H9 (cell line): ENCODE measurements around the gene WDFY1. TPM values are rescaled to one million over a fixed set of nuclear protein-coding genes. Genes with fewer than 3 reads are reported as not detected.

Experiments
- DNase-seq: peaks from one replicate; pipeline ENCODE4 v3.0.0-alpha.2; 2017
- H2AFZ ChIP-seq: one replicate; pipeline ENCODE4 v1.6.1; 2013; ENCODE audit warnings: mild to moderate bottlenecking, low read length, control low read depth, moderate library complexity
- H2AK5ac ChIP-seq: 2 replicates; pipeline ENCODE4 v1.6.1; 2013; ENCODE audit warnings: low read length, control low read depth, mixed read lengths; ENCODE audit not compliant: insufficient read length
- H2BK120ac ChIP-seq: one replicate; pipeline ENCODE4 v1.6.1; 2013; ENCODE audit warnings: low read depth, mild to moderate bottlenecking, low read length, control low read depth, inconsistent platforms; ENCODE audit not compliant: poor library complexity, severe bottlenecking
- H2BK12ac ChIP-seq: 2 replicates; pipeline ENCODE4 v1.6.1; 2013; ENCODE audit warnings: low read length, control low read depth, mixed read lengths, low read depth; ENCODE audit not compliant: insufficient read length
- H2BK15ac ChIP-seq: 2 replicates; pipeline ENCODE4 v1.6.1; 2013; ENCODE audit warnings: low read depth, low read length, control low read depth
- H2BK20ac ChIP-seq: one replicate; pipeline ENCODE4 v1.6.1; 2013; ENCODE audit warnings: low read depth, mild to moderate bottlenecking, low read length, control low read depth, inconsistent platforms; ENCODE audit not compliant: poor library complexity, severe bottlenecking
- H2BK5ac ChIP-seq: 2 replicates; pipeline ENCODE4 v1.6.1; 2013; ENCODE audit warnings: low read length, control low read depth, mixed read lengths; ENCODE audit not compliant: insufficient read length
- H3K14ac ChIP-seq: 2 replicates; pipeline ENCODE4 v1.6.1; 2013; ENCODE audit warnings: low read length, control low read depth; ENCODE audit not compliant: insufficient read depth
- H3K18ac ChIP-seq: 2 replicates; pipeline ENCODE4 v1.6.1; 2013; ENCODE audit warnings: low read depth, mild to moderate bottlenecking, mixed read lengths, low read length, control low read depth; ENCODE audit not compliant: insufficient read length
- H3K23ac ChIP-seq: 2 replicates; pipeline ENCODE4 v1.6.1; 2013; ENCODE audit warnings: low read length, control low read depth, mixed read lengths, low read depth; ENCODE audit not compliant: insufficient read length
- H3K23me2 ChIP-seq: 2 replicates; pipeline ENCODE4 v1.6.1; 2013; ENCODE audit warnings: low read depth, mild to moderate bottlenecking, mixed read lengths, low read length, control low read depth; ENCODE audit not compliant: insufficient read length, poor library complexity, severe bottlenecking
- H3K27ac ChIP-seq: 2 replicates; pipeline ENCODE4 v1.5.1; 2013; ENCODE audit warnings: low read length, control low read depth, mixed read lengths, low read depth; ENCODE audit not compliant: insufficient read length
- H3K27me3 ChIP-seq: 2 replicates; pipeline ENCODE4 v1.6.1; 2013; ENCODE audit warnings: low read length, control low read depth, inconsistent platforms; ENCODE audit not compliant: insufficient read depth
- H3K4ac ChIP-seq: 2 replicates; pipeline ENCODE4 v1.6.1; 2013; ENCODE audit warnings: low read depth, mild to moderate bottlenecking, control low read depth, inconsistent platforms, low read length, moderate library complexity
- H3K4me1 ChIP-seq: 2 replicates; pipeline ENCODE4 v1.6.1; 2013; ENCODE audit warnings: low read length, control low read depth, inconsistent platforms; ENCODE audit not compliant: insufficient read depth
- H3K4me2 ChIP-seq: 2 replicates; pipeline ENCODE4 v1.6.1; 2013; ENCODE audit warnings: low read length, control low read depth, mixed read lengths; ENCODE audit not compliant: insufficient read length, insufficient read depth
- H3K56ac ChIP-seq: 2 replicates; pipeline ENCODE4 v1.6.1; 2013; ENCODE audit warnings: low read depth, mild to moderate bottlenecking, mixed read lengths, low read length, control low read depth; ENCODE audit not compliant: insufficient read length
- H3K79me1 ChIP-seq: 2 replicates; pipeline ENCODE4 v1.6.1; 2013; ENCODE audit warnings: low read depth, mild to moderate bottlenecking, moderate library complexity, low read length, control low read depth, inconsistent platforms; ENCODE audit not compliant: insufficient read depth, poor library complexity, severe bottlenecking
- H3K79me2 ChIP-seq: 2 replicates; pipeline ENCODE4 v1.6.1; 2013; ENCODE audit warnings: low read length, control low read depth, inconsistent platforms; ENCODE audit not compliant: insufficient read depth
- H3K9ac ChIP-seq: 2 replicates; pipeline ENCODE4 v1.6.1; 2013; ENCODE audit warnings: low read length, control low read depth, mixed read lengths; ENCODE audit not compliant: insufficient read length; ENCODE audit errors: extremely low read depth
- H3K9me3 ChIP-seq: one replicate; pipeline ENCODE4 v1.6.1; 2013; ENCODE audit warnings: low read depth, low read length, inconsistent platforms; ENCODE audit not compliant: control insufficient read depth
- H3T11ph ChIP-seq: one replicate; pipeline ENCODE4 v1.6.1; 2013; ENCODE audit warnings: mild to moderate bottlenecking, low read length, control low read depth, inconsistent platforms
- H4K20me1 ChIP-seq: one replicate; pipeline ENCODE4 v1.6.1; 2013; ENCODE audit not compliant: control insufficient read depth, insufficient read length, insufficient read depth
- H4K5ac ChIP-seq: 2 replicates; pipeline ENCODE4 v1.6.1; 2013; ENCODE audit warnings: low read depth, mild to moderate bottlenecking, mixed read lengths, low read length, control low read depth; ENCODE audit not compliant: insufficient read length
- H4K8ac ChIP-seq: replicated peaks from 2 replicates; pipeline ENCODE4 v1.6.1; 2013; ENCODE audit warnings: low read length, control low read depth, mixed read lengths, low read depth; ENCODE audit not compliant: insufficient read length
- H4K91ac ChIP-seq: 2 replicates; pipeline ENCODE4 v1.6.1; 2013; ENCODE audit warnings: low read depth, mild to moderate bottlenecking, moderate library complexity, mixed read lengths, low read length, control low read depth; ENCODE audit not compliant: insufficient read length
- H3K27ac Mint-ChIP-seq, 3 experiments: 2 replicates in 2 of 3; 3 replicates in 1 of 3; pipeline ENCODE4 v1.8.0; 2020 to 2021; ENCODE audit warnings: mixed read lengths in 3 of 3, mild to moderate bottlenecking in 1 of 3, moderate library complexity in 1 of 3
- H3K27me3 Mint-ChIP-seq: 2 replicates; pipeline ENCODE4 v1.8.0; 2021; ENCODE audit warnings: low read depth, mild to moderate bottlenecking, moderate library complexity, mixed read lengths
- H3K36me3 Mint-ChIP-seq, 3 experiments: 2 replicates in 2 of 3; 3 replicates in 1 of 3; pipeline ENCODE4 v1.8.0; 2020 to 2021; ENCODE audit warnings: low read depth in 3 of 3, mixed read lengths in 3 of 3; ENCODE audit not compliant: insufficient read depth in 1 of 3
- H3K4me1 Mint-ChIP-seq, 2 experiments: 2 replicates each; pipeline ENCODE4 v1.8.0; 2020; ENCODE audit warnings: mixed read lengths in 2 of 2
- H3K4me3 Mint-ChIP-seq, 2 experiments: 2 replicates in 1 of 2; 3 replicates in 1 of 2; pipeline ENCODE4 v1.8.0; 2020 to 2021; ENCODE audit warnings: mild to moderate bottlenecking in 2 of 2, mixed read lengths in 2 of 2, moderate library complexity in 1 of 2
- H3K9me3 Mint-ChIP-seq, 2 experiments: 2 replicates in 1 of 2; 3 replicates in 1 of 2; pipeline ENCODE4 v1.8.0; 2020; ENCODE audit warnings: mild to moderate bottlenecking in 2 of 2, mixed read lengths in 2 of 2, moderate library complexity in 1 of 2
- CTCF ChIP-seq: fragments of 200-600 bp; sonication (generic); conservative IDR thresholded peaks from 3 replicates; pipeline ENCODE4 v1.8.0; 2021; ENCODE audit warnings: antibody characterized with exemption, mild to moderate bottlenecking
- WGBS: extraction: QIAGEN DNeasy Blood & Tissue Kit; methylation state at CpG from one replicate; pipeline ENCODE4 v1.1.7; 2013; ENCODE audit warnings: missing lambda C conversion rate, low lambda C conversion rate, mixed read lengths; ENCODE audit not compliant: insufficient read length; ENCODE audit errors: extremely low coverage; 5-methylcytosine and 5-hydroxymethylcytosine counted together
- total RNA-seq: library from RNA; stranded (reverse); gene quantifications from 2 replicates; pipeline ENCODE4 v1.2.1, GENCODE V29; 2021

The WDFY1 gene
- total RNA-seq, 1 experiment from 2014 or later: 54.1 TPM

GRCh38 chr2:223952280-223952968, 7.3 kb upstream of the WDFY1 start:
- no peak overlapping the region for H3K23ac ChIP-seq
- no peak overlapping the region for H3K27ac ChIP-seq
- H3K4me2 ChIP-seq: no peak overlapping the region
- no peak overlapping the region for H2BK5ac ChIP-seq
- H2BK20ac ChIP-seq: no peak overlapping the region
- Mint-ChIP-seq H3K4me1 (peaks cover 39 to 51% of the 10 kb centered on the region in 2 experiments), H3K4me3 (no peak overlapping the region), H3K27ac (peak overlapping the region in 2 of 3 experiments; percentile 42 to 90; a peak in 5 of 7 replicates), H3K9me3 (no peaks in the 10 kb centered on the region), H3K27me3 (peaks cover 5% of the 10 kb centered on the region), H3K36me3 (no peaks in the 10 kb centered on the region; a peak in 1 of 7 replicates)
- WGBS: no CpG with 5 or more reads among the region's 6 CpGs
- no peaks in the 10 kb centered on the region for H3K9me3 ChIP-seq
- no peak overlapping the region for H2AFZ ChIP-seq
- H3K18ac ChIP-seq: peak overlapping the region; percentile 34
- H2BK15ac ChIP-seq: no peak overlapping the region
- H3K79me2 ChIP-seq: no peaks in the 10 kb centered on the region; the same call in 1 of the 2 replicates
- no peak overlapping the region for H4K8ac ChIP-seq
- no peak overlapping the region for H3K56ac ChIP-seq
- no peak overlapping the region for H3T11ph ChIP-seq
- no peaks in the 10 kb centered on the region for H3K27me3 ChIP-seq
- no peak for DNase-seq
- H2AK5ac ChIP-seq: no peak overlapping the region
- H3K79me1 ChIP-seq: no peaks in the 10 kb centered on the region
- no peaks in the 10 kb centered on the region for H3K23me2 ChIP-seq
- no peaks in the 10 kb centered on the region for H4K20me1 ChIP-seq
- no peak overlapping the region for H2BK120ac ChIP-seq
- peaks cover 11% of the 10 kb centered on the region for H3K4me1 ChIP-seq
- H3K14ac ChIP-seq: no peak overlapping the region
- H4K5ac ChIP-seq: no peak overlapping the region
- no peak overlapping the region for H3K9ac ChIP-seq
- H3K4ac ChIP-seq: no peak overlapping the region
- no peak for TF ChIP-seq CTCF
- H4K91ac ChIP-seq: no peak overlapping the region
- H2BK12ac ChIP-seq: no peak overlapping the region
